ENCODE data around the gene CNNM2.
"Not testable (repeated sequence)": the region's sequence is repeated elsewhere in the genome, so short reads cannot be mapped to it uniquely, and the experiment has no call there.

The CNNM2 gene

DNA sequence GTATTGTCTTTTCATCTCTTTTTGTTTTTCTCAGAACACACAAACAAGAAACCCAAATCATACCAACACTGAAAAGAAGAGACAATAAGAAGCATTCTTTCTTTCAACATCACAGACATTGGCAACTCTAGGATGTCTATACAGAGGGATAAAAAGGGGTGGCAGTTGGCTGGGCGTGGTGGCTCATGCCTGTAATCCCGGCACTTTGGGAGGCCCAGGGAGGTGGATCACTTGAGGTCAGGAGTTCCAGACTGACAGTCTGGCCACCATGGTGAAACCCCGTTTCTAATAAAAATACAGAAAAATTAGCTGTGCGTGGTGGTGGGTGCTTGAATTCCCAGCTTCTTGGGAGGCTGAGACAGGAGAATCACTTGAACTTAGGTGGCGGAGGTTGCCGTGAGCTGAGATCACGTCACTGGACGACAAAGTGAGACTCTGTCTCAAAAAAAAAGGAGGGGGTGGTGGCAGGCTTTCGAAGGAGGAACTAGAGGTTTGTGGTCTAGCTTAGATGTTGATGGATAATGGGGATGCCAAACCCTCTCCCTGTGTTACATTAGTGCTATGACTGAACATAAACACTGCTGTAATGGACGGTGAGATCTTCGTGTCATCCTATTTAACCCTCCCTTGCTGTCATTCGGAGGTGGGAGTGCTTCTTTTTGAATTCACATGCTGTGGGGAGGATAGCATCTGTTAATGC is 9.4 kb downstream of the CNNM2 start:
- no peak for DNase-seq

DNA sequence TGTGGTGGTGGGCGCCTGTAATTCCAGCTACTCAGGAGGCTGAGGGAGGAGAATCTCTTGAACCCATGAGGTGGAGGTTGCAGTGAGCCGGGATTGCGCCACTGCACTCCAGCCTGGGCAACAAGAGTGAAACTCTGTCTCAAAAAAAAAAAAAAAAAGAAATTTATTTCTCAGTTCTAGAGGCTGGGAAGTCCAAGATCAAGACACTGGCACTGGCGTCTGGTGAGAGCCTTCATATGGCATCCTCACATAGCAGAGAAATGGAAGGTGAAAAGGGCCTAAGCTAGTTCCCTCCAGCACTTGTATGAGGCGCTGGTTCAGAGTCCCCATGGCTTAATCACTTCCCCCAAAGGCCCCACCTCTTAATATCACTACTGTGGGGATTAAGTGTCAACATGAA is 10.3 kb downstream of the CNNM2 start:
- not testable (repeated sequence) for DNase-seq

DNA sequence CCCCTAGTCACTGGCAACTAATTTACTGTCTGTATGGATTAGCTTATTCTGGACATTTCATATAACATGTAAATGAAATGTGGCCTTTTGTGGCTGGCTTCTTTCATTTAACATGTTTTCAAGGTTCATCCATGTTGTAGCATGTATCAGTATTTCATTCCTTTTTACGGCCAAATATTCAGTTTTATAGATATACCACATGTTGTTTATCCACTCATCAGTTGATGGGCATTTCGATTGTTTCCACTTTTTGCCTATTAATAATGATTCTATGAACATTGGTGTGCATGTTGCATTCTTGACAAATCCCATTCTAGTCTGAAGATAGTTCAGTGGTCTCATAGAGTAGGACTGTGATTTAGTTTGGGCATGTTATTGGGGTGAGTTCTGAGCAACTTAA is 12.6 kb downstream of the CNNM2 start:
- DNase-seq = no peak

DNA sequence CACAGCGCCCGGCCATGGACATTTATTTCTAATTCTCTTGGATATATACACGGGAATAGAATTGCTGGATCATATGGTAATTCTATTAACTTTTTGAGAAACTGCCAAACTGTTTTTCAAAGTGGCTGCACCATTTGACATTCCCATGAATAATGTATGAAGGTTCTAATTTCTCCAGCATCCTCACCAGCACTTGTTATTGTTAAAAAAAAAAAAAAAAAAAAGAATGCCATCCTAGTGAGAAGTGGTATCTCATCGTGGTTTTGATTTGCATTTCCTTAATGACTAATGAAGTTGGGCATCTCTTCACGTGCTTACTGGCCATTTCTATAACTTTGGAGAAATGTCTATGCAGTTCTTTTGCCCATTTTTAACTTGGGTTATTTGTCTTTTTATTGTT is 13.5 kb downstream of the CNNM2 start:
- no peak for DNase-seq

DNA sequence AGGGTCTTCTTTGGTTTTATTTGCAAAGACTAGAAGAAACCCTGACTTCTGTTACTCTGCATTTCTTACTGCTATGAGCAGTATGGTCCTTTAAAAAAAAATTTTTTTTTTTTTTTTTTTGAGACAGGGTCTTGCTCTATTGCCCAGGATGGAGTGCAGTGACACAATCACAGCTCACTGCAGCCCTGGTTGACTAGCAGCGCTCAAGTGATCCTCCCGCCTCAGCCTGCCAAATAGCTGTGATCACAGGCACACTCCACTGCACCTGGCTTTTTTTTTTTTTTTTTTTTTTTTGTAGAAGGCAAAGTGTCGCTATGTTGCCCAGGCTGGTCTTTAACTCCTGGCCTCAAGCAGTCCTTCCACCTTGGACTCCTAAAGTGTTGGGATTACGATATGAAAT is 17.4 kb downstream of the CNNM2 start:
- no peak for DNase-seq

DNA sequence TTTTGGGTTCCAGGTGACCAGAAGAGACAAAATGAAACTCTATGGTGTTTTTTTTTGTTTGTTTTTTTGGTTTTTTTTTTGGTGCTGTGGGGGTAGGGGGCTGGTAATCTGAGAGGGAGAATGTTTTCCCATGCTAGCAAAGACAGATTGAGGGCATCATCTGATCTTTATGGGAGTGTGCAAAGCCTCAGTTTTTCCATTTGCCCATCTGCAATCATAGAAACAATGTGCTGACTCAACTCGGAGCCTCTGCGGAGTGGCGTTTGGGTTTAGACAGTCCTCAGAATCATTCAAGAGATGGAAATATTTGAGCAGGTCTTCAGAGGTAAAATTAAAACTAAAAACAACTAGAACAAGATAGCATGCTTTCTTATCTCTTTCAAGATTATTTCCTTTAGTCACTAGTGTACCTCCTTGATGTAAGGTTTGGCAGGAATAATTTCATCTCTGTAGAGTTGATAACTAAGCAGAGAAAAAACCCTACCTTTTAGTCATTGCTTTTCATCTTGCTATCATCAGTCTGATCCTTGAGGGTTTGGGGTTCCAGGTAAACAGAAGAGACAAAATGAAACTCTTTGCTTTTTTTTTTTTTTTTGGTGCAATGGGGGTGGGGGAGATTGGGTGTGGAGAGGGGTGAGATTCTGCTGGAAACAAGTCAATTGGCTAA is 18.0 kb downstream of the CNNM2 start:
- DNase-seq = no peak

DNA sequence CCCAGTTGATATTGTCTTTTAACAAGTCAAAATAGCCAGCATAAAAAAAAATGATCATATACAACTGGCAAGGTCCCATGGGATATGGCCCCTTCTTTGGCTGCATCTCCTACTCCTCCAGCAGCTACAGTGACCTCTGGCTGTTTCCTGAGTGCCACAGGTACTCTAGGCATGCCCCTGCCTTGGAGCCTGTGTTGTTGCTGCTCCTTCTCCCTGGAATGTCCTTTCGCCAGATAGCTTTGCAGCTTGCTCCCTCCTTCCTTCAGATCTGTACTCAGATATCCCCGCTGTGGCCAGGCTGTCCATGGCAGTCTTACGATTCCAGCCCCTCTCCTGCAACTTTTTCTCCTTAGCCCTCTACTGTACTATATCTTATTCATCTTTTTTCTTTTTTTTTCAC is 23.3 kb downstream of the CNNM2 start:
- no peak for DNase-seq

DNA sequence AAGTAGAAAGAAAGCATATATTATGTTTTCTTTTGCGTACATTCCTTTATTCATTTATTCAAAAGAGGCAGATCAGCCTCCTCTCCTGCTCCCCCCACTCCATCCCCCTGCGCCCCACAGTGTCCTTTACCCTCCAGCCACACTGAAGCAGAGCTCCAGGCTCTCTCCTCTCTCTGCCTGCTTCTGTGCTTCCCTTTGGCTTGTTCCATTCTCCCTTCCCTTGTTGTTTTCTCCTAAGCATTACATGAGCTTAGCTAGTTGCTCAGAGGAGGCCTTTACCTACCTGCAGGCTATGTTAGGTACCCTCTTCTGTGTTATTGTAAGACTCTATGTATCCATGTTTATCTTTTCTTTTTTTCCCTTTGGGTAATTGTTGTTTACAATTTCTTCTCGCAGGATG is 27.4 kb downstream of the CNNM2 start:
- DNase-seq = no peak

DNA sequence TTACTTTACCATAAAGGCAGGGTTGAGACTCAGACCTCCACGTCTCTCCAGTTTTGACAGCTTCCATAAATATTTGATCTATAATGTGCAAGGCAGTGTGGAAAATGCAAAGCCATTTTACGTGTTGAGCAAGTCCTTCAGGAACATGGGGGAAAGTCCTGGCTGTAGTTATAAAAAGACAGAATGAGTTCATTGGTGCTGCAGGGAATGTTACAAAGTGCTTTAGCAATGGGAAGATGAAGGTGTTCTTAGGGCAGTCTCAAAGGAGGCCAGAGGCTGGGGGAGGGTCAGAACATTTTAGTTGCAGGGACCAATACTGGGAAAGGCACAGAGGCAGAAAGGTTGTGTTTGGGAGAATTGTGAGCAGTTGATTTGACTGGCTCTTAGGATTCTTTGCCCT is 27.9 kb downstream of the CNNM2 start:
- DNase-seq = no peak

DNA sequence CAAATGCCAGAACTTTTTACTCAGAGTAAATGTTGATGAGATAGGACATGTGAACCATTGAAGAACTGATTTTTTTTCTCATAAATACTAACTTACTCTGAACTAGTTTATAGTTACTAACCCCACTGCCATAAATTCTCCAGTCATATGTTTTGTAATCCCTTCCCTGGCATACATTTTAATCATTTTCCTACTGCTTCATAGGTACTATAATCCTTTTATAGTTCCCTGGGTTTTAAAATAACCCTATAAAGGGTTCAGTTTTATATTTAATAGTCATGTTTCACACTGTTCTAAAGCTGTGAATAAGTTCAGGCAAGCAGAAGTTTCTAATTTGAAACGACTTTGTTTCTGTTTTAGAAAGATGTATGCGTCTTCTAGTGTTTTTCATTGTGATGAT is 28.9 kb downstream of the CNNM2 start:
- no peak for DNase-seq

DNA sequence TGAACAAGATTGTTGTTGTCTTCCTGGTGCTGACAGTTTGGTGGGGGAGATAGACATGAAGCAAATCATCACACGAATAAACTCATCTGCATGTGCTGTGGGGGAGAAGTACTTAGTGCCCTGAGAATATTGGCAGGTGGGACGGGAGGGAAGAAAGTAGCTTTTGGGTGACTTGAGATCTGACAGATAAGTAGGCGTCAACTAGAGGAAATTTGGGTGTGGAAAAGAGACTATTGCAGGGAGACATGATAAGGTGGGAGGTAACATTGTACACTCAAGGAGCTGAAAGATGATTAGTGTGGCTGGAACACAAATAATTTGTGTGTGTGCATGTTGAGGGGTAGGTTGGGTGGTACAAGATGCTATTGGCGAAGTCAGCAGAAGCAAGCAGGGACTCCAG is 30.1 kb downstream of the CNNM2 start:
- no peak for DNase-seq

DNA sequence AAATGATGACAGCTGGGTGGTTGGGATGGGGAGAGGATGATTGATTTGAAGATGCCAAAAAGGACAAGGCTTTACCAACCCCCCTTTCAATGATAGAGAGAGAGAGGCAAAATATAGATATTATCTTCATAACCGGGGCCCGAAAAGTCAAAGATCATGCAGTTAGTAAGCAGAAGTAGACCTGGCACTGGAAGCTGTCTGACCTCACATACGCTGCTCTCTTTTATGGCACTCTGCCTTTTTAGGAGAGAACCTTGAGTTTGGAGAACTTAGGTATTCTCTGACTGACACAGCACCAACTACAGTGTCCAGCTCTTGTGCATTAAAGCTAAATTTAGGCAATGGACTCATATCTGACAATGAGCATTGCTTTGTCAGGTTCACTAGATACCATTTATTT is 30.7 kb downstream of the CNNM2 start:
- DNase-seq = no peak

DNA sequence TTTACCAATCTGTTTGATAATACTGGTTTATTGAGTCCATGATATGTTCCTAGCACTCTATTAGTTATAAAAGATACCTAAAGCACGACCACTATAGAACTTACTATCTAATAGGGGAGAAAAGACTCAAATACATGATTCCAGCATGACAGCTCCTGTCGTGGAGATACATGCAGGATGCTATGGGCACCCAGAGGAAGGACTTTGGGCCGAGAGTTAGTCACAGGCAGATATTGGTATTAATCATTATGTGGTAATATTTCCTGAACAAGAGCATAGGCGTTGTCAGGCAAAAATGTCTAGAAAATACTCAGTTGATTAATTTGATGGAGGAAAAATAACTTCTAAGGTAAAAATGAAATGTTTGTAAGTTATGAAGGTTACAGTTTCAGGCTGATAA is 31.8 kb downstream of the CNNM2 start:
- no peak for DNase-seq

DNA sequence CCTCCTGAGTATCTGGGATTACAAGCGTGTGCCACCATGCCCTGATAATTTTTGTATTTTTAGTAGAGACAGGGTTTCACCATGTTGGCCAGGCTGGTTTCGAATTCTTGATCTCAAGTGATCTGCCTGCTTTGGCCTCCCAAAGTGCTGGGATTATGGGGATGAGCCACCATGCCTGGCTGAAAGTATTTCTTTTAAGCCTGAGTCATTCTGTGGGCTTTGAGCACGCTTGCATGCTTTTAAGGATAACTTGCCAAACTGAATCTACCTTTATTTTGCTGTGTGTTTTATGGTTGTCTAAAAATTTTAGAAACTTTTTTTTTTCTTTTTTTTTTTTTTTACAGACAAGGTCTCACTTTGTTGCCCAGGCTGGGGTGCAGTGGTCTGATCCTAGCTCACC is 33.2 kb downstream of the CNNM2 start:
- DNase-seq = no peak

DNA sequence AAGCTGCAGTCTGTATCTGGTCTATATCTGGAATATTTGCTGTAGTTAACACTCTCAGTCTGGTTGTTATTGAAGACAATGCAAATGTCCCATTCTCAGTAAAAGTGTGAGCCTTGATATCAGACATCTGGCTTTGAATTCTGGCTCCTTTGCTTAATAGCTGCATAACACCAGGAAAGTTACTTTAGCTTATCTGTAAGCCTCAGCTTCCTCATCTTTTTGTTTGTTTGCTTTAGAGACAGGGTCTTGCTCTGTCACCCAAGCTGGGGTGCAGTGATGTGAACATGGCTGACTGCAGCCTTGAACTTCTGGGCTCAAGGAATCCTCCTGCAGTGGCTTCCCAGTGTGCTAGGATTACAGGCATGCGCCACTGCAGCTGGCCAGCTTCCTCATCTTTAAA is 41.3 kb downstream of the CNNM2 start:
- no peak for DNase-seq

DNA sequence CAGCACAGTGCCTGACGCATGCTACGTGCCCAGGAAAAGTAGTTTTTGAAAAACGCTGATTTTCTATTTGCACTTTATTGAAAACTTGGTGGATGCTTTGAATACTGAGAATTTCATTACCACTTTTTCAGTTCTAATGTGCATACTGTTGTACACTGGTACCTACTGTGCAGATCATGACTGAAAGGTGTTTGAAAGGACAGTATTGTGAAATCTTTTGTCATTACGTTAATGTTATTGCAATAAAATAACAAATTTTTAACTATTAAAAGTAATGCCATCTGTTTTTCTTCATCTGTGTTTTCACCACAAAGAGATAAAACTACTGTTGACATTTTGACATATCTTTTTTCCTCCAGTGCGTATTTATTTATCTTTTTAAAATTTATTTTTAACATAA is 42.1 kb downstream of the CNNM2 start:
- DNase-seq = no peak

DNA sequence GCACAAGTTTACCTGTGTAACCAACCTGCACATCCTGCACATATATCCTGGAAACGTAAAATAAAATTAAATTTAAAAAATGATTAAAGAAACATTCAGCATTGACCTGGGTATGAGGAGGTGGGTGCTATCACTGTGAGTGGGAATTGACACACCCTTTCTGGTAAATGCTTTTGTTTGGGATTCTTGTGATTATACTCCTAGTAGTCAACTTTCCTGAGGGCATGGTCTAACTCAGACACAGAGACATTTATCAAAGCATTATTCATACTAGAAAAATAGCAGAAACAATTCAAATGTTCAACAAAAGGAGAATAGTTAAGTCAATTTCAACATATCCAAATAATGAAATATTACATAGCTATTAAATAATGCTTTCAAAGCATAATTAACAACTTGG is 44.2 kb downstream of the CNNM2 start:
- DNase-seq = no peak

DNA sequence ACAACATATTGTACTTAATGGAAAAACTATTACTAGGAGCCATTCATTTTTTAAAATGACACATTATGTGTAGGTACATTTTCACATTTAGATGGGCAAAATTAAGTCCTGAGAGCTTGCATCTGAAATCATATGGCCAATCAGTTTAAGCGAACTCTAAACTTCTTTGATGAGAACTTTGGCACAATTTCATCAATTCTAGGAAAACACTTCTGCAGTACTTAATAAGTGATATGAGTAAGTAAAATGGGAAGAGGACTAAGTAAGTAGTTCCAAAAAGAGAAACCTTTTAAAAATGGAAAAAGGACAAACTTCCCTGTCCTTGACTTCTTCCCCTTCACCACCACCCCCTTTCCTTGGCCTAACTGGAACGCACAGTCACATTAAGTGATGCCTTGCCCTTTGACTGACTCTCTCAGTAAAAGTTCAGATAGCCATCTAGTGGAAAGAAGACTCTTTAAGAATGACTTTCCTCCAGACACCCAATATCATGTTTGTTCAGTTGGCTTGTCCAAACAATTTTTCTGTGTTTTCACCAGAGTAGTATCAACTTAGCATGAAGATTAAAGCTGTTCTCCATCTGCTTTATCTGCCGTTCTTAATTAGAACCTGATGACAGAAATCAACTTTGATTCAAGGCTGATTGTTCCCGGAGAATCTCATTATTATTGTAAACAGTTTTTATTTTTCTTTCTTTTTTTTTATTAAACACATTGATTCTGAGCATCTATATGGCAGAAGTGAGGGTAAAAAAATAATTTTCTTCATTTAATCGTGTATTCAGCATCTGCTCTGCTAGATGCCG is 45.1 kb downstream of the CNNM2 start:
- DNase-seq = no peak

DNA sequence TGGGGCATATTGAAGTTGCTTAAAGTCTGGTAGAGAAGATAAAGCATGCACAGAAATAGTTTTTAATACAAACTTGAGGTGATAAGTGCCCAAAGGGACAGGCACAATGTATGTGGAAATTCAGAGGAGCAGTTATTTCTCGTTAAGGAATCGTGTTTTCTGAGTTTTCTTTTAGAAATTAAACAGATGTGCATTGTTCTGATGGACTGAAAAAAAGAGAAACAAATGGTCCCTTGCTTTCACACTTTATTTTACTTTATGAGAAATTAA is 45.6 kb downstream of the CNNM2 start:
- no peak for DNase-seq

DNA sequence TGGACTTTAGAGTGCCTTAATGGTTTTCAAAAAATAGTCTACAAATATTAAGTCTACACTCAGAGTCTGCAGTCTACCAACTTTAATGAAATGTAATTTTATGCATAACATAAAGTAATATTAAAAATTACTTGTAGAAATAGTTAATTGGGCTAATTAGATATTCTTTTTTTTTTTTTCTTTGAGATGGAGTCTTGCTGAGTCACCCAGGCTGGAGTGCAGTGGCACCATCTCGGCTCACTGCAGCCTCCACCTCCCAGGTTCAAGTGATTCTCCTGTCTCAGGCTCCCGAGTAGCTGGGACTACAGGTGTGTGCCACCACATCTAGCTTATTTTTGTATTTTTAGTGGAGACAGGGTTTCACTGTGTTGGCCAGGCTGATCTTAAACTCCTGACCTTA is 46.0 kb downstream of the CNNM2 start:
- not testable (repeated sequence) for DNase-seq

DNA sequence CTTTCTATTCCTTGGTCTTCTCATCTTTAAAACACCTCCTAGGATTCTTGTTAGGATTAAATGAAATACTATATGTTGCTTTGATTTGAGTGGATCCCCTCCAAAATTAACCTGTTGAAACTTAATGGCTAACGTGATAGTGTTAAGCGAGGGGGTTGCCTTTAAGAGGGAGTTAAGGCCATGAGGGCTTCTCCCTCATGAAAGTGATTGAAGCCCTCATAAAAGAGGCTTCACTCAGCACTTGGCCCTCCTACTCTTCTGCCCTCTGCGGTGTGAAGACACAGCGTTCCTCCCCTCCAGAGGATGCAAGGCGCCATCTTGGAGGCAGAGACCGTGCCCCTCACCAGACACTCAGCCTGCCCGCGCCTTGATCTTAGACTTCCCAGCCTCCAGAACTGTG is 46.6 kb downstream of the CNNM2 start:
- DNase-seq = no peak

DNA sequence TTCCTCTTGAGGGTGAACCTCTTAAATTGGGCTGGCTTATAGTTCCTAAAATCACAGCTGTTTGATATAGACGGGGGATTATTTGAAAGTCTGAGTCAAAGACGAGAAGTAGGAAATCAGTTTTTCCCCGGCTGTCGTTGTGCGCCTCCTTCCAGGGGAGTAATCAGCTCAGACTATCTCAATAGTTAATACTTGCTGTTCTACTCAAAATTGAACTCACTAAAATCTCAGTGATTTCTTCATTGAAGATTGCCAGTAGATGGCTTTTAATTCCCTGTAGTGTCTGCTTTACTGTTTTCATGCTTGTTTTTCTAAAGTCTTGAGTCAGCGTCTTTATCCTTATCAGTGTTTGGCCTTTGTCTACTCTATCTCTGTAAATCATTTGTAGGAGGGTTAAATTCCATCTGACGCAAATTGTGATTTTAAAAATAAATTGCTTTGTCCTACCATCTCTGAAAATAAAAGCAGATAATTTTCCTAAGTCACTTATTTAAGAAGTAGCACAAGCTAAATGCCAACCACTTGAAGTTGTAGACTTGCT is 47.3 kb downstream of the CNNM2 start:
- no peak for DNase-seq

DNA sequence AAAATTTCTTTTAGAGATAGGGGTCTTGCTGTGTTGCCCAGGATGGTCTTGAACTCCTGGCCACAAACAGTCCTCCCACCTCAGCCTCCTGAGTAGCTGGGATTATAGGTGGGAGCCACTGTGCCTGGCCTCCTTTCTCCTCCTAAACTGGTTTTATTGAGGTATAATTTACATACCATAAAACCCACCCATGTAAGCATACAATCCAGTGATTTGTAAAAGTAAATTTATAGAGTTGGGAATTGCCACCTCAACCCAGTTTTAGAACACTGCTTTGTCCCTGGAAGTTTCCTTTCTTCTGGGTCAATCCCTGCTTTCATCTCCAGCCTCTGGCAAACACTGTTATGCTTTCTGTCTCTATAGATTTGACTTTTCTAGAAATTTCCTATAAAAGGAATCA is 49.0 kb downstream of the CNNM2 start:
- no peak for DNase-seq
